H1 (cell line): ENCODE data around the gene SLCO4A1. TPM values are rescaled to one million over a fixed set of nuclear protein-coding genes. Genes with fewer than 3 reads are reported as not detected.

Source experiments
- CTCF ChIA-PET: fragments of 300-600 bp; sonication (Branson Sonifier 250); formaldehyde crosslinking; loops from one replicate; lab custom pipeline; 2021; ENCODE audit not compliant: partially characterized antibody; lab: Charles Lee
- POLR2A ChIA-PET: fragments of 300-600 bp; sonication (Branson Sonifier 250); formaldehyde crosslinking; loops from one replicate; lab custom pipeline; 2021; ENCODE audit warnings: inconsistent platforms; ENCODE audit not compliant: partially characterized antibody; lab: Charles Lee
- DNase-seq, 2 experiments: peaks; one replicate each; pipeline versions ENCODE4 v3.0.0 to v3.0.0-alpha.2; 2010 to 2022; ENCODE audit warnings: low spot score in 2 of 2, low read depth in 1 of 2, mixed read lengths in 1 of 2
- FAIRE-seq: peaks from 2 replicates; lab custom pipeline; 2011; peaks lifted over from hg19 to GRCh38; lab: Jason Lieb, UNC
- H2AFZ ChIP-seq: 2 replicates; pipeline ENCODE4 v1.8.1; 2012; ENCODE audit warnings: low read length, inconsistent platforms
- H2AK5ac ChIP-seq: 2 replicates; pipeline ENCODE4 v1.6.1; 2013; ENCODE audit warnings: low read depth, low read length
- H2BK120ac ChIP-seq: replicated peaks from 2 replicates; pipeline ENCODE3; 2013; ENCODE audit warnings: low read depth, low read length, inconsistent platforms
- H2BK12ac ChIP-seq: 2 replicates; pipeline ENCODE4 v1.6.1; 2013; ENCODE audit warnings: low read depth, low read length
- H2BK15ac ChIP-seq: 2 replicates; pipeline ENCODE4 v1.6.1; 2013; ENCODE audit warnings: low read length
- H2BK20ac ChIP-seq: 2 replicates; pipeline ENCODE4 v1.6.1; 2013; ENCODE audit warnings: low read length
- H2BK5ac ChIP-seq: 2 replicates; pipeline ENCODE4 v1.6.1; 2013; ENCODE audit warnings: low read depth, low read length
- H3K14ac ChIP-seq: 2 replicates; pipeline ENCODE4 v1.6.1; 2013; ENCODE audit warnings: inconsistent platforms; ENCODE audit not compliant: insufficient read length
- H3K18ac ChIP-seq: 2 replicates; pipeline ENCODE4 v1.6.1; 2013; ENCODE audit warnings: low read length; ENCODE audit errors: extremely low read depth
- H3K23ac ChIP-seq: 2 replicates; pipeline ENCODE4 v1.6.1; 2013; ENCODE audit warnings: inconsistent platforms; ENCODE audit not compliant: insufficient read length
- H3K23me2 ChIP-seq: 2 replicates; pipeline ENCODE4 v1.6.1; 2013; ENCODE audit warnings: low read depth, low read length
- H3K27ac ChIP-seq: 2 replicates; pipeline ENCODE4 v1.6.1; 2011; ENCODE audit warnings: low read depth, low read length, inconsistent platforms
- H3K27me3 ChIP-seq, 4 experiments: replicated peaks in 1 of 4; 1 replicate in 1 of 4; 2 replicates in 3 of 4; pipeline versions ENCODE4 v1.6.1 to v1.8.1; 2011 to 2013; ENCODE audit warnings: low read length in 3 of 4, mild to moderate bottlenecking in 3 of 4, inconsistent platforms in 2 of 4, mixed read lengths in 2 of 4, moderate library complexity in 1 of 4; ENCODE audit not compliant: control insufficient read depth in 3 of 4, insufficient read depth in 3 of 4; ENCODE audit errors: extremely low read depth in 1 of 4
- H3K36me3 ChIP-seq, 4 experiments: 2 replicates each; pipeline versions ENCODE4 v1.6.1 to v1.8.1; 2011 to 2013; ENCODE audit warnings: mild to moderate bottlenecking in 4 of 4, low read length in 3 of 4, moderate library complexity in 2 of 4, control low read depth in 1 of 4, inconsistent platforms in 1 of 4; ENCODE audit not compliant: insufficient read depth in 4 of 4, control insufficient read depth in 2 of 4
- H3K4ac ChIP-seq: replicated peaks from 2 replicates; pipeline ENCODE3; 2013; ENCODE audit warnings: low read length, low read depth, mixed read lengths, inconsistent platforms; ENCODE audit not compliant: insufficient read length
- H3K4me1 ChIP-seq, 4 experiments: replicated peaks in 1 of 4; 1 replicate in 1 of 4; 2 replicates in 3 of 4; pipeline versions ENCODE4 v1.6.1 to v1.8.1; 2011 to 2013; ENCODE audit warnings: low read length in 3 of 4, inconsistent platforms in 2 of 4, mixed read lengths in 1 of 4; ENCODE audit not compliant: insufficient read depth in 4 of 4, control insufficient read depth in 3 of 4
- H3K4me2 ChIP-seq, 2 experiments: 2 replicates each; pipeline versions ENCODE4 v1.6.1 to v1.8.1; 2011 to 2013; ENCODE audit warnings: low read depth in 2 of 2, low read length in 2 of 2, control low read depth in 1 of 2, inconsistent platforms in 1 of 2, mild to moderate bottlenecking in 1 of 2; ENCODE audit not compliant: insufficient read depth in 1 of 2
- H3K4me3 ChIP-seq, 4 experiments: fragments of 200-600, 300-600 bp in 1 of 4; sonication (generic), shearing (Covaris generic), sonication (Bioruptor Twin) in 1 of 4; 2 replicates each; pipeline versions ENCODE4 v1.5.1 to v1.8.1; 2011 to 2016; ENCODE audit warnings: low read length in 4 of 4, low read depth in 3 of 4, control low read depth in 2 of 4, inconsistent platforms in 2 of 4, mild to moderate bottlenecking in 2 of 4, mixed read lengths in 1 of 4, moderate library complexity in 1 of 4; ENCODE audit not compliant: insufficient read depth in 2 of 4; ENCODE audit errors: extremely low read depth in 1 of 4
- H3K56ac ChIP-seq: replicated peaks from 2 replicates; pipeline ENCODE3; 2013; ENCODE audit warnings: low read depth, mild to moderate bottlenecking, mixed read lengths, low read length, inconsistent platforms; ENCODE audit not compliant: insufficient read length
- H3K79me1 ChIP-seq: 2 replicates; pipeline ENCODE4 v1.6.1; 2013; ENCODE audit warnings: low read depth, low read length, control low read depth
- H3K79me2 ChIP-seq, 2 experiments: 2 replicates each; pipeline versions ENCODE4 v1.6.1 to v1.8.1; 2012 to 2013; ENCODE audit warnings: low read length in 2 of 2, mild to moderate bottlenecking in 2 of 2, inconsistent platforms in 1 of 2; ENCODE audit not compliant: insufficient read depth in 2 of 2, control insufficient read depth in 1 of 2
- H3K9ac ChIP-seq, 4 experiments: replicated peaks in 1 of 4; 1 replicate in 1 of 4; 2 replicates in 3 of 4; pipeline versions ENCODE4 v1.6.1 to v1.8.1; 2011 to 2013; ENCODE audit warnings: low read depth in 3 of 4, low read length in 3 of 4, control low read depth in 2 of 4, mild to moderate bottlenecking in 2 of 4, moderate library complexity in 2 of 4, inconsistent platforms in 1 of 4; ENCODE audit errors: extremely low read depth in 1 of 4
- H3K9me3 ChIP-seq, 2 experiments: 2 replicates each; pipeline versions ENCODE4 v1.6.1 to v1.8.1; 2012 to 2013; ENCODE audit warnings: mild to moderate bottlenecking in 2 of 2, moderate library complexity in 2 of 2, control low read depth in 1 of 2, inconsistent platforms in 1 of 2, low read depth in 1 of 2, low read length in 1 of 2, mixed read lengths in 1 of 2; ENCODE audit not compliant: insufficient read depth in 2 of 2
- H4K20me1 ChIP-seq, 2 experiments: replicated peaks in 1 of 2; 2 replicates each; pipeline versions ENCODE3 to v1.8.1; 2011 to 2013; ENCODE audit warnings: inconsistent platforms in 2 of 2, low read length in 2 of 2, mild to moderate bottlenecking in 1 of 2; ENCODE audit not compliant: insufficient read depth in 2 of 2, control insufficient read depth in 1 of 2
- H4K5ac ChIP-seq: 2 replicates; pipeline ENCODE4 v1.6.1; 2013; ENCODE audit warnings: low read length, low read depth, mixed read lengths, inconsistent platforms; ENCODE audit not compliant: insufficient read length
- H4K8ac ChIP-seq: 2 replicates; pipeline ENCODE4 v1.8.0; 2013; ENCODE audit warnings: mild to moderate bottlenecking, moderate library complexity, low read length, inconsistent platforms; ENCODE audit not compliant: insufficient read depth; ENCODE audit errors: extremely low read depth
- H4K91ac ChIP-seq: replicated peaks from 2 replicates; pipeline ENCODE3; 2013; ENCODE audit warnings: low read length, mixed read lengths, inconsistent platforms; ENCODE audit not compliant: insufficient read length
- NANOG ChIP-seq: IDR thresholded peaks from 2 replicates; pipeline ENCODE4 v1.6.1; 2011; ENCODE audit warnings: low read length, low read depth, mild to moderate bottlenecking, inconsistent platforms; ENCODE audit not compliant: insufficient read depth, poor library complexity, severe bottlenecking
- RAD21 ChIP-seq, 2 experiments: IDR thresholded peaks in 1 of 2; conservative IDR thresholded peaks in 1 of 2; 2 replicates each; pipeline ENCODE4 v1.6.1; 2011; ENCODE audit warnings: low read depth in 2 of 2, low read length in 2 of 2, improper control_type of control experiment in 1 of 2, inconsistent platforms in 1 of 2, mild to moderate bottlenecking in 1 of 2, moderate library complexity in 1 of 2
- WGBS, 2 experiments: shearing (Covaris generic) in 1 of 2; methylation state at CpG; one replicate each; pipeline versions ENCODE4 v1.1.6 to v1.1.7; 2013 to 2015; ENCODE audit warnings: low lambda C conversion rate in 2 of 2, mixed read lengths in 2 of 2, inconsistent platforms in 1 of 2, low coverage in 1 of 2, missing lambda C conversion rate in 1 of 2; ENCODE audit not compliant: insufficient replicate concordance in 2 of 2, insufficient coverage in 1 of 2, insufficient read length in 1 of 2; ENCODE audit errors: extremely low coverage in 1 of 2, missing lambda C conversion rate in 1 of 2; 5-methylcytosine and 5-hydroxymethylcytosine counted together
- polyA plus RNA-seq, 7 experiments: library from polyadenylated mRNA; depleted of rRNA in 3 of 7; stranded (reverse) in 5 of 7; unstranded in 2 of 7; fragments of >200 nt in 5 of 7; fragments of 200-250 nt in 2 of 7; gene quantifications; 1 replicate in 5 of 7; 2 replicates in 1 of 7; 4 replicates in 1 of 7; pipeline versions ENCODE4 v1.2.1 to v1.2.3, GENCODE V29; 2011 to 2013; ENCODE audit warnings: missing spikeins in 2 of 7, mixed read lengths in 2 of 7
- total RNA-seq: library from RNA; stranded (reverse); fragmentation: NEBNext Ultra II Directional; extraction: Animal tissue kit (Norgen Biotek cat#: 25700); gene quantifications from 2 replicates; pipeline ENCODE4 v1.2.1, GENCODE V29; 2021

The SLCO4A1 gene
- total and polyA plus RNA-seq, 2 of the 8 experiments (the other 6 are each of a cell fraction or from before 2014, with no cell fraction given) = 10.5 to 18.5 TPM

GRCh38 chr20:62655282-62656196 lies 13.2 kb downstream of the SLCO4A1 start:
- 93% methylated on average over 32 of the region's 38 CpGs; no CpG with 5 or more reads in 1 of the 2 experiments for WGBS, 2 experiments
- H3K79me1 ChIP-seq = peaks cover 7% of the 10 kb centered on the region; the same call in 1 of the 2 replicates
- H3K9ac ChIP-seq = no peak overlapping the region
- DNase-seq (no peak), FAIRE-seq (no peak)
- no peak overlapping the region for H3K14ac ChIP-seq
- H3K4me3 ChIP-seq = no peak overlapping the region
- no peak overlapping the region for H3K18ac ChIP-seq
- no peak overlapping the region for H2BK20ac ChIP-seq
- H3K4me1 ChIP-seq = peaks cover 0 to 13% (median 8%) of the 10 kb centered on the region in 4 experiments; a peak in 5 of 7 replicates
- no peak overlapping the region for H3K56ac ChIP-seq
- H3K23ac ChIP-seq = no peak overlapping the region
- H4K20me1 ChIP-seq = peaks cover 11 to 27% of the 10 kb centered on the region in 2 experiments
- H2AFZ ChIP-seq = no peak overlapping the region
- H3K79me2 ChIP-seq = no peaks in the 10 kb centered on the region; a peak in 1 of 4 replicates
- H3K23me2 ChIP-seq = no peaks in the 10 kb centered on the region
- no peak overlapping the region for H2AK5ac ChIP-seq
- H2BK12ac ChIP-seq = no peak overlapping the region
- TF ChIP-seq RAD21 (IDR thresholded peaks at IDR 0.05 in 1 of 2, conservative IDR thresholded peaks at IDR 0.05 in 1 of 2; ENCODE audit: low read depth in 2 of 2, low read length in 2 of 2) (peak in 1 of 2 experiments; percentile 16; a peak in 1 of 4 replicates), NANOG (no peak)
- H4K8ac ChIP-seq = no peak overlapping the region; the same call in 1 of the 2 replicates
- POLR2A ChIA-PET = interaction anchor here (1.1 to 1.5 kb wide), 2 partner anchors 30 to 160 kb away, joined by 3 read pairs; no protein-coding TSS in a partner anchor
- no peak overlapping the region for H4K91ac ChIP-seq
- no peak overlapping the region for H4K5ac ChIP-seq
- CTCF ChIA-PET = interaction anchor here (0.7 to 3.3 kb wide), 14 partner anchors 9 to 177 kb away, joined by 3 to 13 read pairs (median 4); no protein-coding TSS in a partner anchor
- no peak overlapping the region for H3K4ac ChIP-seq
- H3K4me2 ChIP-seq = no peak overlapping the region
- H3K36me3 ChIP-seq = no peaks in the 10 kb centered on the region
- H2BK5ac ChIP-seq = no peak overlapping the region
- no peaks in the 10 kb centered on the region for H3K9me3 ChIP-seq
- H2BK120ac ChIP-seq = no peak overlapping the region
- no peak overlapping the region for H2BK15ac ChIP-seq
- no peak overlapping the region for H3K27ac ChIP-seq
- H3K27me3 ChIP-seq = no peaks in the 10 kb centered on the region
